Nephron progenitor cell (in vitro differentiated cells): Measurements from ENCODE around the gene SPSB4.

Source experiments
- DNase-seq: peaks from one replicate; pipeline ENCODE4 v3.0.0; 2021
- H3K27ac Mint-ChIP-seq: 2 replicates; pipeline ENCODE4 v1.8.0; 2021; ENCODE audit warnings: mild to moderate bottlenecking, moderate library complexity, mixed read lengths
- H3K27me3 Mint-ChIP-seq: 2 replicates; pipeline ENCODE4 v1.8.0; 2021; ENCODE audit warnings: mild to moderate bottlenecking, low read depth, mixed read lengths; ENCODE audit not compliant: poor library complexity
- H3K36me3 Mint-ChIP-seq: 2 replicates; pipeline ENCODE4 v1.8.0; 2021; ENCODE audit warnings: low read depth, mixed read lengths
- H3K4me1 Mint-ChIP-seq: 2 replicates; pipeline ENCODE4 v1.8.0; 2021; ENCODE audit warnings: mixed read lengths
- H3K4me3 Mint-ChIP-seq: 2 replicates; pipeline ENCODE4 v1.8.0; 2021; ENCODE audit warnings: mild to moderate bottlenecking, moderate library complexity, mixed read lengths
- H3K9me3 Mint-ChIP-seq: 2 replicates; pipeline ENCODE4 v1.8.0; 2021; ENCODE audit warnings: mild to moderate bottlenecking, moderate library complexity, mixed read lengths
- TF ChIP-seq, protein P1 (sequence below): fragments of 200-600 bp; sonication (generic); IDR thresholded peaks from 2 replicates; pipeline ENCODE4 v1.5.0; 2021; ENCODE audit warnings: antibody characterized with exemption

The SPSB4 gene

DNA sequence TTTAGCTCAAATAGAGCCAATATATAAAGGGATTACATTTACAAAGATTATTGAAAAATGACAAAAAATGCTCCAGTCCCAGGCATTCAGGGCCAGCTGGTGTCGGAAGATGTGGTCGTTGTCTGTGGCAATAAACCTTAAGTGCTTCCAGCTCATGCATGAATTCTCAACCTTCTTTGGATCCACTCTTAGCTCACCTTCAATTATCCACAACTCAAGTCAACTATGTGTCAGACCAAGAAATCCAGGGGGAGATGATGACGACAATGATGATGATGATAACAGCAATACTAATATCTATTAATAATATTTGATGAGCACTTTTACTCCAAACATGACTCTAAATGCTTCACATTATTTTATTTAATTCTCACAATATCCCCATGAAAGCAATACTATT is 126.9 kb downstream of the SPSB4 start:
- H3K27me3 Mint-ChIP-seq: peaks cover 8% of the 10 kb centered on the region

DNA sequence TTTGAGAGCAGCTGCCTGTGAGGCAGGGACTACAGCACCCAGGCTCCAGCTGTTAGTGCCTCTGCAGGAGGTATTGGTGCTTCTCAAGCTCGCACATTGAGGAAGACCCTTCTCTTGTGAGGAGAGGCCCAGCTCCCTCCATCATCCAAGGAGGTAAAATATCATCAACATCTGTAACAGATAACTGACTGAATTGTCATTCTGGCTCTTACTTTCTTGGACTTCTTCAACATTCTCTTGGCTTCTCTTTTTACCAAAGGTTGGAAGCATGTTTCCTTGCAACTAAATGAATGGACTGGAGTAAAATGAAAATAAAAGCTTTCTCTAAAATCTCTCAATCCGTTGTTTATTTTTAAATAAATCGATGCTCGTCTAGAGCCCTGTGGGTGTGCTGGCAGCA is 127.4 kb downstream of the SPSB4 start:
- Mint-ChIP-seq H3K36me3 (peaks cover 17% of the 10 kb centered on the region), H3K4me1 (peaks cover 9% of the 10 kb centered on the region), H3K27ac (no peak overlapping the region), H3K9me3 (peaks cover 21% of the 10 kb centered on the region), H3K27me3 (peaks cover 8% of the 10 kb centered on the region), H3K4me3 (no peak overlapping the region)
- TF ChIP-seq, protein P1, sequence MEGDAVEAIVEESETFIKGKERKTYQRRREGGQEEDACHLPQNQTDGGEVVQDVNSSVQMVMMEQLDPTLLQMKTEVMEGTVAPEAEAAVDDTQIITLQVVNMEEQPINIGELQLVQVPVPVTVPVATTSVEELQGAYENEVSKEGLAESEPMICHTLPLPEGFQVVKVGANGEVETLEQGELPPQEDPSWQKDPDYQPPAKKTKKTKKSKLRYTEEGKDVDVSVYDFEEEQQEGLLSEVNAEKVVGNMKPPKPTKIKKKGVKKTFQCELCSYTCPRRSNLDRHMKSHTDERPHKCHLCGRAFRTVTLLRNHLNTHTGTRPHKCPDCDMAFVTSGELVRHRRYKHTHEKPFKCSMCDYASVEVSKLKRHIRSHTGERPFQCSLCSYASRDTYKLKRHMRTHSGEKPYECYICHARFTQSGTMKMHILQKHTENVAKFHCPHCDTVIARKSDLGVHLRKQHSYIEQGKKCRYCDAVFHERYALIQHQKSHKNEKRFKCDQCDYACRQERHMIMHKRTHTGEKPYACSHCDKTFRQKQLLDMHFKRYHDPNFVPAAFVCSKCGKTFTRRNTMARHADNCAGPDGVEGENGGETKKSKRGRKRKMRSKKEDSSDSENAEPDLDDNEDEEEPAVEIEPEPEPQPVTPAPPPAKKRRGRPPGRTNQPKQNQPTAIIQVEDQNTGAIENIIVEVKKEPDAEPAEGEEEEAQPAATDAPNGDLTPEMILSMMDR: no peak
- no peak for DNase-seq

More for the DNA sequence above, 126.9 kb downstream of the SPSB4 start:
- no peak overlapping the region for H3K27ac Mint-ChIP-seq
- H3K4me3 Mint-ChIP-seq: no peak overlapping the region
- peaks cover 21% of the 10 kb centered on the region for H3K9me3 Mint-ChIP-seq
- peaks cover 9% of the 10 kb centered on the region for H3K4me1 Mint-ChIP-seq
- peaks cover 17% of the 10 kb centered on the region for H3K36me3 Mint-ChIP-seq
- DNase-seq: no peak
- TF ChIP-seq, protein P1: no peak

DNA sequence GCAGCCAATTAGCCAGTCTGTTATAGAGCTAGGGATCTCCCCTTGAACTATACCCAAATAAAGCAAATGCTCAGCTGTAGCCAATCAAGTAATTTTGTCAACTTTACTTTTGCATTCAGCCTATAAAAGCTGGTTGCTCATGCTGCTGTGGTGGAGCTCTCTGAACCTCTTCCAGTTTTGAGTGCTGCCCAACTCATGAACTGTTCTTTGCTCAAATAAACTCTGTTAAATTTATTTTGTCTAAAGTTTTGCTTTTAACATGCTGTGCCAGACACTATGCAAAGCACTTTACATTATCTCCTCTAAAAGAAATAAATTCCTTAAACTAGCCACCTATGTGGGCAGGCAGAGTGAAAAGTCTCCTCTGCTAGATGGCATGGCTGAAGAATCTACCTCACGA is 128.8 kb downstream of the SPSB4 start:
- TF ChIP-seq, protein P1: no peak
- no peak for DNase-seq
- Mint-ChIP-seq H3K9me3 (peaks cover 21% of the 10 kb centered on the region), H3K4me1 (peaks cover 9% of the 10 kb centered on the region), H3K27me3 (peaks cover 8% of the 10 kb centered on the region), H3K36me3 (peaks cover 17% of the 10 kb centered on the region), H3K27ac (no peak overlapping the region), H3K4me3 (no peak overlapping the region)

DNA sequence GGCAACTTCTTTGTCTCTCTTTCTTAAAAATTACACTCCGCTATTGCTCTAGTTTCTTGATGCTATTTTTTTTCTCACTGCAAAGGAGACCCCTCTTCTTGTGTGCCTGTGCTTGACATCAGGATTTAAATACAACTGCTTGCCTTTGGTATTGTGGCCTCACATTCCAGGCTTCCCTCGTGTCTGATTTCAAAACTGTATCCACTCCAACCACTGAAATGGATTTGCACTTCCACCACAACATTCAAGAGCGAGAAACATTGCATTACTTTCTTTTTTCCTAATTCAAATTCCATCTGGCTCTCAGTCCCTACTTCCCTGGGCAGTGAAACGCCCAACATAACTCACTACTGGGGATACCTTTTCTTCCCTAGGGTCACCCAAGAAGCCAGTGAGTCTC is 130.0 kb downstream of the SPSB4 start:
- H3K9me3 Mint-ChIP-seq: peaks cover 21% of the 10 kb centered on the region

DNA sequence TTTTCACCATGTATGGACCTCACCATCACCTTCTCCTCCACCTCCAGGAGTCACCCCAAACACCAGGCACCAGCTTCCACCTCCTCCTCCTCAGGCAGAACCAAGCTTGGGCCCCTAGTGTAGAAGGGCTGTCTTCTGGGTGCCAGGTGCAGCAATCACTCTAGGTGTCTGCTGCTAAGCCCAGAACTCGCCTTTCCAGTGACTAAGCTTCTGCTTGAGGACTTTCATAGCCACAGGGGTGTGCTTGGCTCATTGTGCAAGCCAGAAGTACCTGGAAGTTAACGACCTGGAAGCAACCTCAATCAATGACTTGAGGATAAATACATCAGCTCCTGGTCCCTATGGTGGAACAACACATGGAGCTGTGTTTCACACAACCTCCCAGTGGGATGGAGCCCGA is 130.7 kb downstream of the SPSB4 start:
- no peak overlapping the region for H3K4me3 Mint-ChIP-seq
- peaks cover 8% of the 10 kb centered on the region for H3K27me3 Mint-ChIP-seq
- H3K4me1 Mint-ChIP-seq: peaks cover 9% of the 10 kb centered on the region

More for the DNA sequence above, 130.0 kb downstream of the SPSB4 start:
- peaks cover 9% of the 10 kb centered on the region for H3K4me1 Mint-ChIP-seq
- peaks cover 17% of the 10 kb centered on the region for H3K36me3 Mint-ChIP-seq
- H3K4me3 Mint-ChIP-seq: no peak overlapping the region
- no peak overlapping the region for H3K27ac Mint-ChIP-seq
- TF ChIP-seq, protein P1: no peak
- peaks cover 8% of the 10 kb centered on the region for H3K27me3 Mint-ChIP-seq
- no peak for DNase-seq

DNA sequence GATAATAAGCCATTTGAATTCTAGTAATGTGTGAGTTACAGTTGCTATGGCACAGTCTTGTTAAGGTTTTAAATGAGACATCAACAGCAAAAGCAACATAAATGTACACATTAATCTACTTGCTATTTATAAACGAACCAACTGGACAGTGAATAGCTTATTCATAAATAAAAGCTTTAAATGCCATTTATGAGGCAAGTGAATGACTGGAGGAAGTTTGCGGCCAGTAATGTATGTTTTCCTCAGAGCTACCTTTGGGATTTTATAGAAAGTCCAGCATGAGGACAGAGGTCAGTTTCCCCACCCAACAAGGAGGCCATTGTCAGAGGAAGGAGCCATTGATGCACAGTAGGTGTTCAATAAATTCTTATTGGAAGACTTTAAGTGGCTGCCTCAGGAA is 132.5 kb downstream of the SPSB4 start:
- Mint-ChIP-seq H3K4me1 (peaks cover 9% of the 10 kb centered on the region), H3K27me3 (peaks cover 5% of the 10 kb centered on the region), H3K27ac (no peak overlapping the region), H3K9me3 (peaks cover 21% of the 10 kb centered on the region), H3K36me3 (peaks cover 17% of the 10 kb centered on the region), H3K4me3 (no peak overlapping the region)
- TF ChIP-seq, protein P1: no peak
- DNase-seq: no peak

More for the DNA sequence above, 130.7 kb downstream of the SPSB4 start:
- TF ChIP-seq, protein P1: no peak
- no peak for DNase-seq
- Mint-ChIP-seq H3K36me3 (peaks cover 17% of the 10 kb centered on the region), H3K9me3 (peaks cover 21% of the 10 kb centered on the region), H3K27ac (no peak overlapping the region)
